GM18861 (cell line): ENCODE data around the gene CORO2B.

ENCODE experiments used
- ATAC-seq: cut with Tn5 transposase; IDR thresholded peaks from one replicate; pipeline ENCODE4 v1.9.1; 2021; ENCODE audit not compliant: unreplicated experiment

CORO2B gene

GRCh38 chr15:68589783-68590710 lies 11.3 kb downstream of the CORO2B start:
- no peak for ATAC-seq

- ATAC-seq, result no peak
Observed at GRCh38 chr15:68590721-68591389, 12.1 kb downstream of the CORO2B start.

DNA sequence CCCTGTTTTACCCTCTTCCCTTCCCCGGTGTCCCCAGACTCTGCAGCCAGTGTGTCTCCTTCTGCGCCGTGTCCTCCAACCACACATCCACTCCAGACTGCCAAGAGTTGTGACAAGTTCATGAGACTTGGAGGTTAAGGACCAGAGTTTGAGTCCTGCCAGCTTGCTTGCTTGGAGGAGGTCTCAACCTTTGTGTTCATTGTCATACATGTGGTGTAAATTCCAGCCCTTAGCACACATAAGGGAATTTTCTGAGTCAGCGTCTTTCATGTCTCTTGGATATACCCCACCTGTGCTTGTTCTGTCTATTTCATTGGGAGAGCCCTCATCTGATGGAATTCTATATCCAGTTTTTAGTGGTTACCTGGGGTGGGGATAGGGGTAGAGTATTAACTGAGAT lies 13.3 kb downstream of the CORO2B start:
- ATAC-seq, result no peak

DNA sequence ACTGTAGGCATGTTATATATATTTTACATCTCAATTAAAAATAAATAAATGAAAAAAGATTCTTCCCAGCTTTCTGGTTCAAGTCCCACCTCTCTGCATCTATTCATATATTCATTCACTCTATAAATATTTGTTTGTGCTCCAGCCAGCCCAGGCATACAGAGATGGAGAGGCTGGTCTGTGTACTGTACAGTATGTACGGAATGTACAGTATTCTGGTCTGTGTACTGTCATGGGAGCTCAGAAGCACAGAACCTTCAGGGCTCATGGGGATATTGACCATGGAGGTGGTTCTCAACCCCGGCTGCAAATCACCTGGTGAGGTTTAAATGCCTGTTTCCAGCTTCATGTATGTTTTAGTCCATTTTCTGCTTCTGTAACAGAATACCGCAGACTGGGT lies 13.8 kb downstream of the CORO2B start:
- no peak for ATAC-seq

- no peak for ATAC-seq
Observed at GRCh38 chr15:68593341-68593740, 14.5 kb downstream of the CORO2B start.

DNA sequence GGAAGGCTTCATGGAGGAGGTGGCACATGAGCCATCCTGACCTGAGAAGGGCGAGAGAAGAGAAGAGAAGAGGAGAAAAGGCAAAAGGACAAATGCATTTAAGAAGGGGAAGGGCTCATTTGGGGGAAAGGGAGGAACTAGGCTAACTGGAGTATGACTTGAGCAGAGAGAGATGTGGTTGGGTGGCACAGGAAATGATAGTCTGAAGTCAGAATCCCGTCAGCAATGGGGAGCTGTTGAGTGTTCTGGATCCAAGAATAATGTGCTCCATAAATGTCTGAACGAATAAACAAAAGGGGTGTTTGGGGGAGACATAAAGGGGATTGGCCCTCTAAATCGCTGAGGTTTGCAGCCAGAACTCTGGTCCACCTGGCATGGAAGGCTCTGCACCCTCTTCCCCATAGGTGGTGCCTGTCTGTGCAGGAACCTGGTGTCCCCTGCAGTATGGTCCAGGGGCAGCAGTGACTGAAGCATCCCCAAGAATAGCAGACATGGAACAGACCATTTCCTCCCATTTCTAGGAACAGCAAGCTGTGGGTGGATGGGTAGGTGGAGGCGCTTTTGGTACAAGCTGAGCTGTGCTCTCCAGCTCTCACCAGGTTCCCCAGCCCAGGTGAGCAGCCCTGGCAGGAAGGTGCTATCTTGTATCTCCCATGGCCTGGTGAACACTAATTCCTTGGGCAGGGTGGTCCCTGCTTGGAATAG lies 15.2 kb downstream of the CORO2B start:
- no peak for ATAC-seq

DNA sequence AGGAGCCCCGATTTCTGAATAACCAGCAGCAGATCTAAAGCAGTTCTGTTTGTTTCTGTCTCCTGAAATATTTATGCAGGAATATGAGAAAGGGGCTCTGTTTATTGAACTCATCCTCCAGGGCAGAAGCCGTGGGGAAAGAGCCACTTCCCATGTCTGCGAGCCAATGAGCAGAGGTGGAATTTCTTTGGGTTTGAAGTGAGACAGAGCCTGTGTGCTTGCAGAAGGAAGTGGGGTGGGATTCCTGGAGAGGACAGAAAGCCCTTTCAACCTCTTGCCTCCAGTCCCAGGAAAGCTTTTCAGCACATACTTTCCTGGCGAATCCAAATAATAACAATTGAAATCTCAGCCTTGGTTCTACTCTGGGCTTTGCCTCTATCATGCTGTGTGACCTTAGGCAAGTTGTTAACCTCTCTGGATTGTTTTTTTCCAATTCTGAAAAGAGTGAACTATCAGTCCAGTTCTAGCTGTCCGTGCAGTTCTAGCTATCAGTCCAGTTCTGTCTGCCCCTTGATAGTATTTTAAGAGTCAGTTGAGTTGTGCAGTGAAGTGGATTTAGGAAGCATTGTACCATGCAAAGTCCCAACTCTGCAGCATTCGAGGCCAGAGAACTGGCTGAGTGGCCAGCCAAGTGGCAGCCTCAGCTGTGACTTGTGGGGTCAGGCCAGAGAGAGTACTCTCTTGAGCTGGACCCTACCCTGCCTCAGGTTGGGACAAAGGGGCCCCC lies 15.9 kb downstream of the CORO2B start:
- no peak for ATAC-seq

DNA sequence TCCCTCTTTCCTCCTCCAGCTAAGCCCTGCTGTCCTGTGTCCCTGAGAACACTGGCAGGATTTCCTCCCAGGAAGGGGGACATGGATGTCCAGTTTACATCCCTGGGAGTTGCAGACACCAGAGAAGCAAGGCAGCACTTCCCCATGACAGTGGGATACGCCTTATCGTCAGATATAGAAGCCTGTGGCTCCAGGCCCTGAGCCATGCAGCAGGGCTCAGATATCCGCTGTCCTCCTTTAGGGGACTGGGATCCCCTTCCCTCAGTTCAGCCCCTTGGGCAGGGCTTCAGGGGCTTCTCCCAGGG lies 16.4 kb downstream of the CORO2B start:
- no peak for ATAC-seq

DNA sequence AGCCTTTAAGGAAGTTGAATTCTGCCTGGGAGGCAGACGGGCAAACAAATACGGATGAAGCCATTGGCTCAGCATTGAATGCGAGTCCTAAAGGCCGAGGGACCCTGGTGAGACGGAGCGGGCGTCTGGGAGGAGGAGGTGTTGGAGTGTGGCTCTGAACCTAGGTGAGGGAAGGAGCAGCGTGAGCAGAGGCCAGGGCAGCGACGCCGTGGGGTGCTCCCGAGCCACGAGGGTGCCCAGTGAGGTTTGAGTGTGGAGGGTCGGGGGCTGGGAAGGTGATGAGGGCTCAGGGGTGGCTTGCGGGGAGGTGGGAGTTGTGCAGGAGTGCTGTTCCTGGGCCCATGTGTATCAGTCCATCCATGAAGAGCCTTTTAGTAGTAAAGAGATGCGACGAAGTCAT lies 17.0 kb downstream of the CORO2B start:
- no peak for ATAC-seq

DNA sequence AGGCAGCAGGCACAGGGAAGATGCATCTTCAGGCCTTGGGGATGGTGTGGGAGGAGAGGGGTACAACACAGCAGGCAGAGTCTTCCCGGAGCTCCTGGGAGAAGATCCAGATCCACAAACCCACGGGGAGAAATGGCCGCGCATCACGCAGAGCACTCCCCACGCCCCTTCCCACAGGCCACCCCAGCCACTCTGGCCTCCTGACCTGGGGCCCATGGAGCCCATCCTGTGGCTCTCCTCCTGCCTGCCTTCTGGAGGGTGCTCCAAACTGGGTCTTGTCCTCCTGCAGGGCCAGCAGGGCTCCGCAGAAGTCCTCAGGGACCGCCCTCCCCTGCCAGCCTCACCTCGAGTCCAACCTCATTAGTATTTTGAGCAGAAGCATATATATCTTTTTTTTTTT lies 17.9 kb downstream of the CORO2B start:
- no peak for ATAC-seq

- no peak for ATAC-seq
Observed at GRCh38 chr15:68597581-68597980, 18.8 kb downstream of the CORO2B start.

DNA sequence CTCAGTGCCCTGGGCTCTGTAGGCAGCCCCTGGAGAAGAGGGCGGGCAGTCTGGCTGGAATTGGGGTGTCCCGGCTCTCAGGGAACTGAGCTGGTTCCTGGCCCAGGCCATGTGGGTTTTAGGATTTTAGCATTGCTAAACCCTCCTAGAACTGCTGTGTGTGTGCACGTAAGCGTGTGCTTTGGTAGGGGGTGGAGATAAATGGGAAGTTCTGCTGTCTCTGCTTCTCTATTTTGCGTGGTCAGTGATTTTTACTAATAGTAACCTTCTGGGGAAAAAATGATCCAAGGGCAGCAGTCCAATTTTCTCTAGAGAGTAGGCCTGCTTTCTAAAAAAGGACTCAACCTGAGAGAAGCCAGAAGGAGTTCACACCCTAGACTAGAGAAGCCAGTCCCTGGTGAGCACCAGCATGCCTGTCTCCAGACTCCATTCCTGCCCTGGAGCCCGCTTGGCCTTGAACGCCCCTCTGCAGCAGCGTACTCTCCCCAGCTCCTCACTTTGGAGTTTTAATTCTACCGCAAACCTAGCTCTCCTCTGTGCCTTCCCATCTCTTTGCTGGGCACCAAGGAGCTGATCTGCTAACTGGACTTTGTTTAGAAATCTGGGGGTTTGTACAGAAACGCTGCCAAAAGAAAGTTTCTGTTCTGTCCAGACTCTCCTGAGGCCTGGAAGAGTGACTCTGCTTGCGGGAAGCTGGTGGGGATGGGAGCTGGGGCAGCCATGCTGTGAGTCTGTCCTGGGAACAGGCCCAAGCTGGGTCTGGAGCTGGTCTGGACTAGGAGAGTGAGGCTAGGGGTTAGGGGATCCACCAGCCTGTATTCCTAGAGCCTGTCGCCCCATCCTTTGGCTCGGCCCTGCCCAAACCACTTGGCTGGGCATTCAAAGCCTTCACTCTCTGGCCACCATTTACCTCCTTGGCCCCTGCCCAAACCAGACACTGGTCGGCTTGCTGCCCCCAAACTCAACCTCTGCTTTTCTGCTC lies 19.7 kb downstream of the CORO2B start:
- no peak for ATAC-seq

DNA sequence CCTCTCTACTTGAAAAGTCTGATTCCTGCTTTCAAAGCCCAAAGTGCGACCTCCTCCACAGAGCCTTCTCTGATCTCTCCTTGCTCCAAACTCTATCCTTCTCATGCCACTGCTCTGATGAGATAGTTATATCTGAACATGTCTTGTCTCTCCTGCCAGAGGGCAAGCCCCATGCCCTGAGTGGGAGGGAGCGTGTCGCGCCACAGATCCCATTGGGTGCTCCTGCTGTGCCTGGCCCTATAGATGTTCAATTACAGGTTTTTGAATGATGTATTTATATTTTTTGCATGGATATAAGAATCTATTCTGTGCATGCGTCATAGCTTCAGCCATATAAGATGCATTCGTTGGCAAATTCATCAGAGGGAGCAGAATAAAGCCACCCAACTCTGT lies 20.4 kb downstream of the CORO2B start:
- ATAC-seq, result no peak

DNA sequence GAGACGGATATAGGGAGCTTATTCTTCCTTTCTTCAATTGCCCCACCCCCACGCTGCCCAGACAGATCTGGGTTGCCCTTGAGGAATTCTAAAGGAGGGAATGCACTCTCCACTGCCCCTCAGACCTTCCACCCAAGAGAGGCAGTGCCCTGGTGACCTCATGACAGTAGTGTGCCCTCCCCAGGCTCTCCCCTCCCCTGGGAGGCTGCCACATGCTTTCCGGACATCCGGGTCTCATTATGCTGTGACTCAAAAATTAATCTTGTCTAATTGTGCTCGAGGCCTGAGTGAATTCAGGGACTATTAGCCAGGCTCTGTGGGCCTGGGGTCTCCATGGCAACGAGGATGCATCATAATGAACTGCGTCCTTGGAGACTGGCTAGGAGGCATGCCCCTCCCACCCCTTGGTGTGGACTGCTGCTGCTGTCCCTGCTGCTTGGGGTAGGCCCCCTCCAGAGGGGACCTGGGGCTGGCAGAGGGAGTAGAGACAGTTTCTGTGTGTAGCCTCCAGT lies 20.8 kb downstream of the CORO2B start:
- ATAC-seq, result no peak

- no peak for ATAC-seq
Observed at GRCh38 chr15:68601206-68602197, 22.7 kb downstream of the CORO2B start.

GRCh38 chr15:68602459-68603215 lies 23.8 kb downstream of the CORO2B start:
- no peak for ATAC-seq

- ATAC-seq, result no peak
Observed at GRCh38 chr15:68603216-68603595, 24.4 kb downstream of the CORO2B start.

- ATAC-seq, result no peak
Observed at GRCh38 chr15:68603951-68604350, 25.2 kb downstream of the CORO2B start.
